HG02759 (cell line): ENCODE results near the gene SLN.
"Not testable (repeated sequence)": the region's sequence is repeated elsewhere in the genome, so short reads cannot be mapped to it uniquely, and the experiment has no call there.

Experiments
- ATAC-seq: cut with Tn5 transposase; IDR thresholded peaks from one replicate; pipeline ENCODE4 v1.9.1; 2021; ENCODE audit warnings: mild to moderate bottlenecking, moderate library complexity; ENCODE audit not compliant: unreplicated experiment

The SLN gene

GRCh38 chr11:107711861-107712755 is at the start of gene SLN:
TSS of gene SLN (minus strand) at chr11:107712056.
- no peak for ATAC-seq

- ATAC-seq: not testable (repeated sequence)
Measured at GRCh38 chr11:107758719-107759355, 47.0 kb upstream of the SLN start.

GRCh38 chr11:107757661-107758060 is 45.8 kb upstream of the SLN start:
- ATAC-seq: no peak

GRCh38 chr11:107756553-107756952 is 44.7 kb upstream of the SLN start:
- no peak for ATAC-seq

- ATAC-seq: no peak
Measured at GRCh38 chr11:107752949-107753822, 41.3 kb upstream of the SLN start.

GRCh38 chr11:107752508-107752907 is 40.7 kb upstream of the SLN start:
- no peak for ATAC-seq

GRCh38 chr11:107751082-107751481 is 39.2 kb upstream of the SLN start:
- ATAC-seq: no peak

- no peak for ATAC-seq
Measured at GRCh38 chr11:107750313-107750712, 38.5 kb upstream of the SLN start.

- no peak for ATAC-seq
Measured at GRCh38 chr11:107747622-107748021, 35.8 kb upstream of the SLN start.

GRCh38 chr11:107744736-107745135 is 32.9 kb upstream of the SLN start:
- no peak for ATAC-seq

GRCh38 chr11:107743191-107743590 is 31.3 kb upstream of the SLN start:
- no peak for ATAC-seq

- ATAC-seq: peak; percentile 92
Measured at GRCh38 chr11:107741044-107741823, 29.4 kb upstream of the SLN start.

- ATAC-seq: no peak
Measured at GRCh38 chr11:107740271-107740670, 28.4 kb upstream of the SLN start.

- no peak for ATAC-seq
Measured at GRCh38 chr11:107736546-107736945, 24.7 kb upstream of the SLN start.

- no peak for ATAC-seq
Measured at GRCh38 chr11:107733518-107733917, 21.7 kb upstream of the SLN start.

- no peak for ATAC-seq
Measured at GRCh38 chr11:107732689-107733051, 20.8 kb upstream of the SLN start.

- ATAC-seq: peak; percentile 76
Measured at GRCh38 chr11:107731941-107732688, 20.3 kb upstream of the SLN start.

GRCh38 chr11:107722662-107723061 is 10.8 kb upstream of the SLN start:
- ATAC-seq: no peak

- no peak for ATAC-seq
Measured at GRCh38 chr11:107721207-107721606, 9.4 kb upstream of the SLN start.

GRCh38 chr11:107720303-107720774 is 8.5 kb upstream of the SLN start:
- ATAC-seq: no peak
